Endodermal cell (in vitro differentiated cells): Measurements from ENCODE around the gene MRTFB. TPM values are rescaled to one million over a fixed set of nuclear protein-coding genes. Genes with fewer than 3 reads are reported as not detected.

Source experiments
- DNase-seq: peaks from one replicate; pipeline ENCODE4 v3.0.0-alpha.2; 2017
- H3K27ac ChIP-seq: 2 replicates; pipeline ENCODE4 v1.5.1; 2013; ENCODE audit warnings: mild to moderate bottlenecking, low read depth, low read length, moderate library complexity
- H3K27me3 ChIP-seq: 2 replicates; pipeline ENCODE4 v1.6.1; 2013; ENCODE audit warnings: mild to moderate bottlenecking, low read length, moderate library complexity; ENCODE audit not compliant: insufficient read depth, control insufficient read depth, poor library complexity, severe bottlenecking
- H3K36me3 ChIP-seq: 2 replicates; pipeline ENCODE4 v1.7.0; 2013; ENCODE audit warnings: mild to moderate bottlenecking, low read length, moderate library complexity; ENCODE audit not compliant: control insufficient read depth, insufficient read depth
- H3K4me1 ChIP-seq: one replicate; pipeline ENCODE4 v1.7.0; 2013; ENCODE audit warnings: low read length; ENCODE audit not compliant: control insufficient read depth, insufficient read depth
- H3K4me3 ChIP-seq: 2 replicates; pipeline ENCODE4 v1.5.1; 2013; ENCODE audit warnings: mild to moderate bottlenecking, low read length, moderate library complexity
- H3K9ac ChIP-seq: 2 replicates; pipeline ENCODE4 v1.6.1; 2013; ENCODE audit warnings: mild to moderate bottlenecking, low read length, moderate library complexity; ENCODE audit not compliant: poor library complexity, severe bottlenecking; ENCODE audit errors: extremely low read depth
- H3K9me3 ChIP-seq: 2 replicates; pipeline ENCODE4 v1.6.1; 2013; ENCODE audit warnings: mild to moderate bottlenecking, low read length, moderate library complexity; ENCODE audit not compliant: control insufficient read depth
- H3K27ac Mint-ChIP-seq: 2 replicates; pipeline ENCODE4 v1.8.0; 2020; ENCODE audit warnings: mixed read lengths
- H3K27me3 Mint-ChIP-seq: 2 replicates; pipeline ENCODE4 v1.8.0; 2021; ENCODE audit warnings: mild to moderate bottlenecking, mixed read lengths; ENCODE audit not compliant: insufficient read depth
- H3K36me3 Mint-ChIP-seq: 2 replicates; pipeline ENCODE4 v1.8.0; 2020; ENCODE audit warnings: low read depth, mixed read lengths
- H3K4me1 Mint-ChIP-seq: 2 replicates; pipeline ENCODE4 v1.8.0; 2020; ENCODE audit warnings: mixed read lengths
- H3K4me3 Mint-ChIP-seq: 2 replicates; pipeline ENCODE4 v1.8.0; 2020; ENCODE audit warnings: mild to moderate bottlenecking, moderate library complexity, mixed read lengths
- H3K9me3 Mint-ChIP-seq: 2 replicates; pipeline ENCODE4 v1.8.0; 2020; ENCODE audit warnings: mild to moderate bottlenecking, mixed read lengths
- CTCF ChIP-seq: fragments of 200-600 bp; sonication (generic); conservative IDR thresholded peaks from 2 replicates; pipeline ENCODE4 v1.5.0; 2021; ENCODE audit warnings: antibody characterized with exemption, mild to moderate bottlenecking
- WGBS, 2 experiments: methylation state at CpG; one replicate each; pipeline versions ENCODE4 v1.1.5 to v1.1.7; 2013; ENCODE audit warnings: missing lambda C conversion rate in 2 of 2, mixed read lengths in 1 of 2; ENCODE audit not compliant: insufficient coverage in 1 of 2, insufficient read length in 1 of 2; 5-methylcytosine and 5-hydroxymethylcytosine counted together
- total RNA-seq, 2 donors: library from RNA; stranded (reverse); fragmentation: NEBNext Ultra II Directional in 1 of 2; extraction: Animal tissue kit (Norgen Biotek cat#: 25700) in 1 of 2; gene quantifications; 2 replicates in 1 of 2; 3 replicates in 1 of 2; pipeline ENCODE4 v1.2.1, GENCODE V29; 2021

The MRTFB gene
- total RNA-seq, 2 donors from 2014 or later: 49.4 to 58.6 TPM

- Mint-ChIP-seq H3K4me3 (no peak overlapping the region), H3K9me3 (peaks cover 11% of the 10 kb centered on the region), H3K27me3 (no peaks in the 10 kb centered on the region), H3K27ac (no peak overlapping the region), H3K4me1 (no peaks in the 10 kb centered on the region), H3K36me3 (peaks cover under 1% of the 10 kb centered on the region)
- 91% methylated on average over 1 of the region's 1 CpG; no CpG with 5 or more reads in 1 of the 2 experiments for WGBS, 2 experiments
- no peak overlapping the region for H3K4me3 ChIP-seq
- no peak for TF ChIP-seq CTCF
- H3K27me3 ChIP-seq: no peaks in the 10 kb centered on the region
- H3K9ac ChIP-seq: no peak overlapping the region
- DNase-seq: no peak
- H3K9me3 ChIP-seq: peaks cover 4% of the 10 kb centered on the region
- no peaks in the 10 kb centered on the region for H3K36me3 ChIP-seq
- H3K4me1 ChIP-seq: no peaks in the 10 kb centered on the region
- no peak overlapping the region for H3K27ac ChIP-seq
Observed at GRCh38 chr16:14061732-14062259, 9.3 kb upstream of the MRTFB start.

- no peak for TF ChIP-seq CTCF
- H3K36me3 Mint-ChIP-seq: no peaks in the 10 kb centered on the region
- WGBS, 2 experiments: 83 to 90% methylated on average over 2 to 7 of the region's 7 CpGs
- Histone ChIP-seq H3K27me3 (no peaks in the 10 kb centered on the region), H3K4me3 (no peak overlapping the region), H3K27ac (no peak overlapping the region), H3K9ac (no peak overlapping the region), H3K9me3 (no peaks in the 10 kb centered on the region), H3K4me1 (no peaks in the 10 kb centered on the region), H3K36me3 (no peaks in the 10 kb centered on the region)
- no peak overlapping the region for H3K4me3 Mint-ChIP-seq
- no peaks in the 10 kb centered on the region for H3K4me1 Mint-ChIP-seq
- no peak overlapping the region for H3K27ac Mint-ChIP-seq
- no peaks in the 10 kb centered on the region for H3K27me3 Mint-ChIP-seq
- peaks cover 7% of the 10 kb centered on the region for H3K9me3 Mint-ChIP-seq
- no peak for DNase-seq
Observed at GRCh38 chr16:14062261-14062660, 8.9 kb upstream of the MRTFB start.

- no peak overlapping the region for H3K27ac ChIP-seq
- Mint-ChIP-seq H3K4me3 (no peak overlapping the region), H3K27ac (no peak overlapping the region), H3K36me3 (no peaks in the 10 kb centered on the region), H3K9me3 (no peaks in the 10 kb centered on the region), H3K27me3 (no peaks in the 10 kb centered on the region), H3K4me1 (no peaks in the 10 kb centered on the region)
- no peaks in the 10 kb centered on the region for H3K4me1 ChIP-seq
- no peaks in the 10 kb centered on the region for H3K36me3 ChIP-seq
- H3K27me3 ChIP-seq: no peaks in the 10 kb centered on the region
- no peak for DNase-seq
- TF ChIP-seq CTCF: no peak
- H3K9ac ChIP-seq: no peak overlapping the region
- no peaks in the 10 kb centered on the region for H3K9me3 ChIP-seq
- no peak overlapping the region for H3K4me3 ChIP-seq
- WGBS, 2 experiments: 93 to 94% methylated on average over 4 to 6 of the region's 6 CpGs
Observed at GRCh38 chr16:14063618-14064581, 7.2 kb upstream of the MRTFB start.
